Activated naive CD4-positive, alpha-beta T cell treated with anti-CD3 and anti-CD28 coated beads for 36 hours (primary cell): Measurements from ENCODE around the gene CACNG7. TPM values are rescaled to one million over a fixed set of nuclear protein-coding genes. Genes with fewer than 3 reads are reported as not detected.

Source experiments
- CTCF ChIA-PET: fragments of 350-600 bp; sonication (Branson Sonifier 250); formaldehyde crosslinking; loops from one replicate; lab custom pipeline; 2021; ENCODE audit warnings: antibody characterized with exemption; lab: Charles Lee
- DNase-seq: peaks from one replicate; pipeline ENCODE4 v3.0.0-alpha.2; 2020
- H3K27ac Mint-ChIP-seq: one replicate; pipeline ENCODE4 v1.8.0; 2021; ENCODE audit warnings: mild to moderate bottlenecking, mixed read lengths
- H3K27me3 Mint-ChIP-seq: one replicate; pipeline ENCODE4 v1.8.0; 2021; ENCODE audit warnings: low read depth, mixed read lengths
- H3K36me3 Mint-ChIP-seq: one replicate; pipeline ENCODE4 v1.8.0; 2021; ENCODE audit warnings: low read depth, mixed read lengths
- H3K4me1 Mint-ChIP-seq: one replicate; pipeline ENCODE4 v1.8.0; 2021; ENCODE audit warnings: low read depth, mixed read lengths
- H3K4me3 Mint-ChIP-seq: one replicate; pipeline ENCODE4 v1.8.0; 2021; ENCODE audit warnings: mild to moderate bottlenecking, moderate library complexity, mixed read lengths
- H3K9me3 Mint-ChIP-seq: one replicate; pipeline ENCODE4 v1.8.0; 2021; ENCODE audit warnings: mixed read lengths
- intact Hi-C: fragments of 100-400 bp; cut with micrococcal nuclease; formaldehyde crosslinking; loops from one replicate; pipeline ENCODE4 v1.15.1; 2023
- total RNA-seq, 2 experiments: library from RNA; stranded (reverse); gene quantifications; one replicate each; pipeline ENCODE4 v1.2.3, GENCODE V29; 2021

CACNG7 gene
- total RNA-seq, 2 experiments from 2014 or later, result not detected

DNA sequence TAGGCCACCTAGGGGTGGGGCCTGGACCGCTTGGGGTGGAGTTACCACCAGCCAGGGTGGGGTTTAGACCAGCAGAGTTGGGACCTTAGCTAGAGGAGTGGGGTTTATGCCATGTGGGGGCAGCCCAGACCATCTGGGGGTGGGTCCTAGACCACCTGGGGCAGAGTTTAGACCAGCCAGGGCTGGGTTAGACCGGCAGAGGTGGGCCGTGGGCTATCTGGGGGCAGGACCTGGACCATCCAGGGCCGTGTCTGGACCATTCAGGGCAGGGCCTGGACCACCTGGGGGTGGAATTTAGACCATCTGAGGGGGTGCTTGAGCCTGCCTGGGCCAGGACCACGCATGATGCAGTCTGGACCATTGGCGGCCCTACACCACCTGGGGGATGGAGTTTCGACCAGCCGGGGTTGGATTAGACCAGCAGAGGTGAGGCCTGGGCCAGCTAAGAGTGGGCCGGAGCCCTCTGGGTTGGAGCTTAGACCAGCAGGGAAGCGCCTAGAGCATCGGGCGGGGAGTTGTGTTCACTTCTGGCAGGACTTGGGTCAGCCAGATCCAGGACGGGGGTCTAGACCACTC lies 72.4 kb downstream of the CACNG7 start:
- DNase-seq, result no peak
- Mint-ChIP-seq H3K36me3 (peaks cover 2% of the 10 kb centered on the region), H3K4me1 (peaks cover 33% of the 10 kb centered on the region), H3K27ac (no peak overlapping the region), H3K27me3 (peaks cover 44% of the 10 kb centered on the region), H3K4me3 (no peak overlapping the region), H3K9me3 (no peaks in the 10 kb centered on the region)
- CTCF ChIA-PET, result no interaction called here
- intact Hi-C loops, result no loop called here

DNA sequence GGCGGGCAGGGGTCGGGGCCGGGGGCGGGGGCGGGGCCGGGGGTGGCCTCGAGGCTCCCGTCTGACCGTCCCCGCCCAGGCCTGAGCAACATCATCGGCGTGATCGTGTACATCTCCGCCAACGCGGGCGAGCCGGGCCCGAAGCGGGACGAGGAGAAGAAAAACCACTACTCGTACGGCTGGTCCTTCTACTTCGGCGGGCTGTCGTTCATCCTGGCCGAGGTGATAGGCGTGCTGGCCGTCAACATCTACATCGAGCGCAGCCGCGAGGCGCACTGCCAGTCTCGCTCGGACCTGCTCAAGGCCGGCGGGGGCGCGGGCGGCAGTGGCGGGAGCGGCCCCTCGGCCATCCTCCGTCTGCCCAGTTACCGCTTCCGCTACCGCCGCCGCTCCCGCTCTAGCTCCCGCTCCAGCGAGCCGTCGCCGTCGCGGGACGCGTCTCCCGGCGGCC lies 72.9 kb downstream of the CACNG7 start:
- Mint-ChIP-seq H3K27ac (no peak overlapping the region), H3K4me3 (no peak overlapping the region), H3K4me1 (peaks cover 33% of the 10 kb centered on the region), H3K9me3 (no peaks in the 10 kb centered on the region), H3K27me3 (peaks cover 40% of the 10 kb centered on the region), H3K36me3 (peaks cover 2% of the 10 kb centered on the region)
- intact Hi-C loops, result no loop called here
- no peak for DNase-seq
- CTCF ChIA-PET, result no interaction called here

DNA sequence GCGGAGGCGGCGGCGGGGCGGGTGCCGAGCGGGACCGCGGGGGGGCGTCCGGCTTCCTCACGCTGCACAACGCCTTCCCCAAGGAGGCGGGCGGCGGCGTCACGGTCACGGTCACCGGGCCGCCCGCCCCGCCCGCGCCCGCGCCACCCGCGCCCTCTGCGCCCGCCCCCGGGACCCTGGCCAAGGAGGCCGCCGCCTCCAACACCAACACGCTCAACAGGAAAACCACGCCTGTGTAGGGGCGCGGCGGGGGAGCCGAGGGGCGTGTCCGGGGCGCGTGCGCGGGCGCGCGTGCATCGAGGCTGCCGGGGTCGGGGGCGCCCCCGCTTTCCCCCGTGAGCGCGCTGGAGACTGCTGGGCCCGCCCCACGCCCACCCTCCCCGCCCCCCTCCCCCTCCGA lies 73.5 kb downstream of the CACNG7 start:
- no peaks in the 10 kb centered on the region for H3K9me3 Mint-ChIP-seq
- no peak overlapping the region for H3K4me3 Mint-ChIP-seq
- DNase-seq, result no peak
- H3K4me1 Mint-ChIP-seq, result peaks cover 32% of the 10 kb centered on the region
- H3K27ac Mint-ChIP-seq, result no peak overlapping the region
- intact Hi-C loops, result no loop called here
- H3K36me3 Mint-ChIP-seq, result peaks cover 2% of the 10 kb centered on the region
- peaks cover 37% of the 10 kb centered on the region for H3K27me3 Mint-ChIP-seq
- CTCF ChIA-PET, result no interaction called here

DNA sequence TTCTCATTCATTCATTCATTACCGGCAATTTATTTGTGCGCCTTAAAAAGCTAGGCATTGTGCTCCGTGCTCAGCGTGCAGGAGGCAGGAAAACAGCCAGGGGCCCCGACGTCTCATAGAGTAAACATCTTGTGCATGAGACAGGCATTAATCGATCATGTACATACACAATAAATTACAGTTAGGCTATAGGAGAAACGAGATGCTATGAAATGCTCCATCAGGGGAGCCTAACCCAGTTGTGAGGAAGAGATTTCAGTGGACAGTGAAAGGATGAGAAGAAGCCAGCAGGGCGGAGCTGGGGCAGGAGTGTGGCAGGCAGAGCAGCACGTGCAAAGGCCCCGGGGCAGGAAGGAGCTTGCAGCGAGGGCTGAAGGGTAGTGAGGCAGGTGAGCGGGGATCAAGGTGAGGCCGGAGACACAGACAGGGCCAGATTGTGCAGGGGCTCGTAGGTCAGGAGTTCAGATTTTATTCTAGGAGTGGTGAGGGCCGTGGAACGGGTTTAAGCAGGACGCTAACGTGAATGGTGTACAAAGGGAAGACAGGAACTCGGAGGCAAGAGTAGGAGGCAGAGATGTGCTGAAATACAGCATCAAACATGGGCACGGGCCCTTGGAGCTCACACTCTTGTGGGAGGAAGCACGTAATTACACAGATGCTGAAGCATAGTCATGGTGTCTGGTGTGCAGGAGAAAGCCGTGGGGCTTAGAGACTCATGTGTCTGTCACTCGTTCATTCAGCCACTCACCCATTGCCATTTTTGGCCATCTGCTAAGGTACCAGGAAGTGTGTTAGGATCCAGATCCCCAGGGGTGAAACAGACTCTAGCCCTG lies 74.6 kb downstream of the CACNG7 start:
- Mint-ChIP-seq H3K4me3 (no peak overlapping the region), H3K9me3 (no peaks in the 10 kb centered on the region), H3K4me1 (peaks cover 24% of the 10 kb centered on the region), H3K27ac (no peak overlapping the region), H3K36me3 (peaks cover 2% of the 10 kb centered on the region), H3K27me3 (peaks cover 30% of the 10 kb centered on the region)
- no peak for DNase-seq
- intact Hi-C loops, result no loop called here
- CTCF ChIA-PET, result interaction anchor here (0.6 kb wide), 1 partner anchor 125 kb away, joined by 6 read pairs; no protein-coding TSS in a partner anchor

DNA sequence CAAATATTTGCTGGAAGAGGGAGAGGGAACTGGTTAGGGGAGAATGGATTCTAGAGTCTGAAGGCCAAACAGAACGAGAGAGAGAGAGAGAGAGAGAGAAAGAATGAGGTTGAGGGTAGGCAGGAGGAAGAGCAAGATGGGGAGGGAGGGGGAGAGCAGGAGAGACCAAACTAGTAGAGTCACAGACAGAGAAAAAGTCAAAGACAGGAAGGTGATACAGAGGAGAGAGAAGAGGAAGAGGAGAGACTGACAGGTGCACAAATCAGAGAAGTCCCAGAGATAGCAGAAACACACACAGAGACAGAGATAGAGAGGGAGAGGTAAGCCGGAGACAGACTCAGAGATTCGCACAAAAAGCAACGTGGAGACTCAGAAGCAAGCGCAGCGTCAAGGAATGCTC lies 76.8 kb downstream of the CACNG7 start:
- Mint-ChIP-seq H3K9me3 (no peaks in the 10 kb centered on the region), H3K27ac (no peak overlapping the region), H3K27me3 (peaks cover 17% of the 10 kb centered on the region), H3K4me3 (no peak overlapping the region), H3K4me1 (peaks cover 6% of the 10 kb centered on the region), H3K36me3 (no peaks in the 10 kb centered on the region)
- CTCF ChIA-PET, result no interaction called here
- DNase-seq, result no peak
- intact Hi-C loops, result no loop called here

DNA sequence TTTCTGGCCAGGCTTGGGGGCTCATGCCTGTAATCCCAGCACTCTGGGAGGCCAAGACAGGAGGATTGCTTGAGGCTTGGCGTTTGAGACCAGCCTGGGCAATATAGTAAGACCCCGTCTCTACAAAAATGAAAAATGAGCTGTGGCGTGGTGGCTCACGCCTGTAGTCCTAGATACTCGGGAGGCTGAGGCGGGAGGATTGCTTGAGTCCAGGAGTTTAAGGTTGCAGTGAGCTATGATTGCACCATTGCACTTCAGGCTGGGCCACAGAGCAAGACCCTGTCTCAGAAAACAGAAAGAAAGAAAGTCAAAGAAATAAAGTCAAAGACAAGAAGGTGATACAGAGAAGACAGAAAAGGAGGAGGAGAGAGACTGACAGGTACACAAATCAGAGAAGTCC lies 79.9 kb downstream of the CACNG7 start:
- peaks cover 8% of the 10 kb centered on the region for H3K4me1 Mint-ChIP-seq
- CTCF ChIA-PET, result no interaction called here
- H3K36me3 Mint-ChIP-seq, result no peaks in the 10 kb centered on the region
- H3K27ac Mint-ChIP-seq, result no peak overlapping the region
- intact Hi-C loops, result no loop called here
- H3K9me3 Mint-ChIP-seq, result no peaks in the 10 kb centered on the region
- no peak overlapping the region for H3K4me3 Mint-ChIP-seq
- no peak for DNase-seq
- peaks cover 25% of the 10 kb centered on the region for H3K27me3 Mint-ChIP-seq

DNA sequence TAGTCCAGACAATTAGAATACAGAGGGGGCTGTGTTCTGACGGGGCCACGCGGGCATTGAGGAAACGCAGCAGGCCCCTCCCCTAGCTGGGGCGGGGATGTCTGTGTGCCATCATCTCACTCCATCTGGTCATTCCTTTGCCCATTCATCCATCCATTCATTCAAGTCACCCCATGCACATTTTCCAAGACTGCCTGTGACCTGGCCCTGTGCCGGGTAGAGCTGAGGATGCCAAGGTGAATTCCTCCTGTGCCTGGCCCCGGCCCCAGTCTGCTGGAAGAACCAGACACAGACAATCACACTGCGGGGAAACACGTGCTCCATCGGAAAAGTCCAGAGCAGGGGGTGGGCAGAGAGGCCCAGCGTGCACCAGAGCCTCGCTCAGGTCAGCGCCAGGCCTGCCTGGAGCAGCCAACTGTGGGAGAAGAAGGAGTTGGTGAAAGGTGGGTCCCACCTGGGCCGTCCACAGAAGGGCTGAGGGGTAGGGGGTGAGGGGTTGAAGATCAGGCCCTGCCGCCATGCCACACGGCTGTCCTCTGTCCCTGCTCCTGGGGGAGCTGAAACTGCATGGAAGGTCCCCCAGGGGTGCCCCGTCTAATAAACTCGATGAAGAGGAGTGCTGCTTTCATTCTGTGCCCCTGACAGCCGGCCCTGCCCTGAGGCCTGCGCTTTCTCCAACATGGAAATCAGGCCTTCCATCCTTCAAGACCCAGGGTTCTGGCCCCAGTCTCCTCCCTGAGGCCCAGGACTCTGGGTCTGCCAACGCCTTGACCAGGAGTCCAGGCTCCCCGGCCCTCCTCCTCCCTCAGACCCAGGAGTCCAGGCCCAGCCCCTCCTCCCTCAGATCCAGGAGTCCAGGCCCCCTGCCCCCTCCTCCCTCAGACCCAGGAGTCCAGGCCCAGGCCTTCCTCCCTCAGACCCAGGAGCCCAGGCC lies 80.8 kb downstream of the CACNG7 start:
- CTCF ChIA-PET, result no interaction called here
- no peaks in the 10 kb centered on the region for H3K9me3 Mint-ChIP-seq
- no peak overlapping the region for H3K4me3 Mint-ChIP-seq
- H3K4me1 Mint-ChIP-seq, result peaks cover 8% of the 10 kb centered on the region
- no peaks in the 10 kb centered on the region for H3K36me3 Mint-ChIP-seq
- H3K27ac Mint-ChIP-seq, result no peak overlapping the region
- no peak for DNase-seq
- intact Hi-C loops, result no loop called here
- H3K27me3 Mint-ChIP-seq, result peaks cover 33% of the 10 kb centered on the region

DNA sequence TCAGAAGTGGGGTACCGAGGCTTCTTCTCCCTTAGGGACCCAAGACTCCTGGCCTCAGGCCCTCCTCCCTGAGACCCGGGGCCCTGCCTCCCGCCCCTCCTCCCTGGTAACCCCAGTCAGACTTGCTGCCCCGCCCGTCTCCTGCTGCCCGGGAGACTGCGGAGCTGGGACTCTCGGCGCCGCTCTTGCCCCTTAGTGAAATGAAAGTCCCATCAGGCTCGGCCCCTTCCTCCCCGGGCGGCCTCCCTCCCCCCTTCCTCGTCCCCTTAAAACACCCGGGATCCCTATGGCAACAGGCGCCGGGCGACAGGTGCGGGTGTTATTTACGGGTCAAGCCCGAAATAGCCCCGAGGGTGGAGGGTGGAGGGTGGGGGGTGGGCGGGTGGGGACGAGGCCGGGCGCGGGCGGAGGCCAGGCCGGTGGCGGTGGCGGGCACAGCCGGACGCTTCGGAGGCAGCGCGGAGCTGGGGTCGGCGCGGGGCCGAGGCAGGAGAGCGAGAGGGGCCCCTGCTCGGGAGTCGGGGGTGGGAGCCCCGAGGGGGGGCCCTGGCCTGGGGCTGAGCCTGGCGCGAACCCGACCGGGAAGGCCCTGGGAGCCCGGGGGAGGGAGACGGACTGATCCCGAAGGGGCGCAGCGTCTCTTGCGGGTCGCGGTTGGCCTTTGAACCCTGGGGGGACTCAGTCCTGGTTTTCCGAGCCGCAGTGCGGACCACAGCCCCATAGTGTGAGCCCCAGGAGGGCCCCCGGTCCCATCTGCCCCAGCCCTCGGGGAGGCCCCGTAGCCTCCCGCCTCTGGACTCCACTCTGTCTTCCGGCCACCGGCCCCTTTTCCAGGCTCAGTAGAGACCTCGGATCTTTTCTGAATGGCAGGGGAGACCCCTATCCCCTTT lies 82.4 kb downstream of the CACNG7 start, which contains the start of gene CACNG6:
CACNG6 (plus strand) TSS at position 414 of the 890 bp plus-strand sequence. CDS start 1,241 bp downstream, outside the sequence.
- H3K27ac Mint-ChIP-seq, result no peak within 1 kb of the TSS
- no peaks in the 10 kb centered on the region for H3K9me3 Mint-ChIP-seq
- intact Hi-C loops, result no loop called here
- H3K4me3 Mint-ChIP-seq, result no peak within 1 kb of the TSS
- H3K4me1 Mint-ChIP-seq, result peaks cover 8% of the 10 kb centered on the region
- CTCF ChIA-PET, result no interaction called here
- no peaks in the 10 kb centered on the region for H3K36me3 Mint-ChIP-seq
- peaks cover 45% of the 10 kb centered on the region for H3K27me3 Mint-ChIP-seq
- no peak for DNase-seq

DNA sequence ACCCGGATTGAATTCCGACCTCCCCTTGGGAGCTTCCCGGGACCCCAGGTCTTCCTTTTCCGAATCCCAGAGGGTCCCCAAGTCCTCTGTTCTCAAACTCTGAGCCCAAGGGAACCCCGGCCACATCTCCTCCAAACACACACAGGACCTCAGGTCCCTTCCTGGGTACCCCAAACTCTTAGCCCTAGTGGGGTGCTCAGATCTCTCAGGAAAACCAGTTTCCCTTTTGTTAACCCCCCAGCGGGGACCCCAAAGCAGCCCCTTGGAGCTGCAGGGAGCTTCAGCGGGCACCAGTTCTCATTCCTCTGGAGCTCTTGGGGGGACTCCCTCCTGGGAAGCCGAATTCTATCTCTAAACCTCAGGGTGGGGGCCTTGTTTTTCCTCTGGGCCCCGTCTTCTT lies 83.1 kb downstream of the CACNG7 start:
- CTCF ChIA-PET, result no interaction called here
- H3K27ac Mint-ChIP-seq, result no peak overlapping the region
- no peaks in the 10 kb centered on the region for H3K9me3 Mint-ChIP-seq
- no peak overlapping the region for H3K4me3 Mint-ChIP-seq
- no peak for DNase-seq
- peaks cover 8% of the 10 kb centered on the region for H3K4me1 Mint-ChIP-seq
- intact Hi-C loops, result no loop called here
- H3K36me3 Mint-ChIP-seq, result no peaks in the 10 kb centered on the region
- peaks cover 45% of the 10 kb centered on the region for H3K27me3 Mint-ChIP-seq

DNA sequence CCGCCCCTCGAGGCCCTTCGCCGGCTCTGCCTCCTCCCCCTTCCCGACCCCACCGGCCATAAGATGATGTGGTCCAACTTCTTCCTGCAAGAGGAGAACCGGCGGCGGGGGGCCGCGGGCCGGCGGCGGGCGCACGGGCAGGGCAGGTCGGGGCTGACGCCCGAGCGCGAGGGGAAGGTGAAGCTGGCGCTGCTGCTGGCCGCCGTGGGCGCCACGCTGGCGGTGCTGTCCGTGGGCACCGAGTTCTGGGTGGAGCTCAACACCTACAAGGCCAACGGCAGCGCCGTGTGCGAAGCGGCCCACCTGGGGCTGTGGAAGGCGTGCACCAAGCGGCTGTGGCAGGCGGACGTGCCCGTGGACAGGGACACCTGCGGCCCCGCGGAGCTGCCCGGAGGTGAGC lies 83.7 kb downstream of the CACNG7 start:
- no peak overlapping the region for H3K4me3 Mint-ChIP-seq
- H3K27ac Mint-ChIP-seq, result no peak overlapping the region
- H3K4me1 Mint-ChIP-seq, result peaks cover 8% of the 10 kb centered on the region
- no peak for DNase-seq
- peaks cover 48% of the 10 kb centered on the region for H3K27me3 Mint-ChIP-seq
- intact Hi-C loops, result no loop called here
- CTCF ChIA-PET, result interaction anchor here (0.6 kb wide), 1 partner anchor 494 kb away, joined by 4 read pairs; no protein-coding TSS in a partner anchor
- H3K36me3 Mint-ChIP-seq, result no peaks in the 10 kb centered on the region
- no peaks in the 10 kb centered on the region for H3K9me3 Mint-ChIP-seq

DNA sequence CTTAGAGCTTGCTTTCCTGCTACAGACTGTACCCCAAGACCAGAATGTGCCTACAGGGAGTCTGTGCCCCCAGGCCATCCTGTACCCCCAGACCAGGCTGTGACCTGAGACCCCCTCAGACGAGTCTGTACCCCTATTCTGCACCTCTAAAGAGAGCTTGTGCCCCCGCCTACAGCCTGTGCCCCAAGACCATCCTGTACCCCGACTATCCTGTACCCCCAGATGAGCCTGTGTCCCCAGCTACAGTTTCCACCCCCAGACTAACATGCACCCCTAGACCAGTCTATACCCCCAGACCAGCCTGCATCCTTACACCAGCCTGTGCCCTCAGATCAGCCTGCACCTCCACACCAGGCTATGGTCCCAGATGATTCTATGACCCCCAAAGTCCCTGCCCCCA lies 84.4 kb downstream of the CACNG7 start:
- Mint-ChIP-seq H3K4me1 (peaks cover 8% of the 10 kb centered on the region), H3K9me3 (no peaks in the 10 kb centered on the region), H3K27me3 (peaks cover 50% of the 10 kb centered on the region), H3K27ac (no peak overlapping the region), H3K36me3 (no peaks in the 10 kb centered on the region), H3K4me3 (no peak overlapping the region)
- intact Hi-C loops, result no loop called here
- DNase-seq, result no peak
- CTCF ChIA-PET, result interaction anchor here (0.6 kb wide), 3 partner anchors 29 to 1064 kb away, joined by 3 to 4 read pairs (median 4); no protein-coding TSS in a partner anchor
